PFSK-1 (cell line): Measurements from ENCODE around the gene BCKDHA.

ENCODE experiments used
- FOXP2 ChIP-seq: optimal IDR thresholded peaks from 2 replicates; pipeline ENCODE3; 2011; ENCODE audit warnings: borderline replicate concordance, control low read depth, inconsistent platforms; ENCODE audit not compliant: insufficient read depth; ENCODE audit errors: extremely low read length, extremely low read depth
- POLR2AphosphoS5 ChIP-seq: IDR thresholded peaks from 2 replicates; pipeline ENCODE4 v1.6.1; 2012; ENCODE audit warnings: low read depth, mild to moderate bottlenecking, control low read depth, low read length, moderate library complexity
- REST ChIP-seq, 2 experiments: IDR thresholded peaks; 2 replicates each; pipeline versions ENCODE4 v1.6.1 to v1.8.0; 2011 to 2012; ENCODE audit warnings: low read depth in 2 of 2, low read length in 2 of 2, control low read depth in 1 of 2, inconsistent platforms in 1 of 2, mild to moderate bottlenecking in 1 of 2, moderate library complexity in 1 of 2; ENCODE audit not compliant: insufficient read depth in 1 of 2
- SIN3A ChIP-seq: IDR thresholded peaks from 2 replicates; pipeline ENCODE4 v1.6.1; 2012; ENCODE audit warnings: mild to moderate bottlenecking, low read length, moderate library complexity, borderline replicate concordance; ENCODE audit not compliant: insufficient read depth
- TAF1 ChIP-seq: IDR thresholded peaks from 2 replicates; pipeline ENCODE4 v1.6.1; 2012; ENCODE audit warnings: low read length, control low read depth, borderline replicate concordance; ENCODE audit not compliant: insufficient read depth

Gene BCKDHA

GRCh38 chr19:41420101-41420880 lies 22.7 kb downstream of the BCKDHA start:
- TF ChIP-seq POLR2AphosphoS5 (no peak), FOXP2 (no peak), SIN3A (no peak), TAF1 (no peak), REST (IDR thresholded peaks at IDR 0.05; ENCODE audit: insufficient read depth in 1 of 2, low read depth in 2 of 2, low read length in 2 of 2) (no peak)

GRCh38 chr19:41421314-41421713 lies 23.7 kb downstream of the BCKDHA start:
- TF ChIP-seq REST (IDR thresholded peaks at IDR 0.05; ENCODE audit: insufficient read depth in 1 of 2, low read depth in 2 of 2, low read length in 2 of 2) = no peak
- TF ChIP-seq TAF1 = no peak
- TF ChIP-seq POLR2AphosphoS5 = no peak
- TF ChIP-seq SIN3A = no peak
- TF ChIP-seq FOXP2 = no peak

GRCh38 chr19:41421973-41422372 lies 24.4 kb downstream of the BCKDHA start:
- TF ChIP-seq SIN3A = no peak
- TF ChIP-seq TAF1 = no peak
- no peak for TF ChIP-seq POLR2AphosphoS5
- TF ChIP-seq REST (IDR thresholded peaks at IDR 0.05; ENCODE audit: insufficient read depth in 1 of 2, low read depth in 2 of 2, low read length in 2 of 2) = no peak
- TF ChIP-seq FOXP2 = no peak

- TF ChIP-seq POLR2AphosphoS5 = no peak
- TF ChIP-seq SIN3A = no peak
- no peak for TF ChIP-seq TAF1
- TF ChIP-seq REST (IDR thresholded peaks at IDR 0.05; ENCODE audit: insufficient read depth in 1 of 2, low read depth in 2 of 2, low read length in 2 of 2) = no peak
- no peak for TF ChIP-seq FOXP2
Measured at GRCh38 chr19:41422456-41422855, 24.8 kb downstream of the BCKDHA start.

- TF ChIP-seq FOXP2 (no peak), REST (IDR thresholded peaks at IDR 0.05; ENCODE audit: insufficient read depth in 1 of 2, low read depth in 2 of 2, low read length in 2 of 2) (no peak), POLR2AphosphoS5 (no peak), TAF1 (no peak), SIN3A (no peak)
Measured at GRCh38 chr19:41422955-41423354, 25.3 kb downstream of the BCKDHA start.
